Suprapubic skin (tissue), 4 donors: Measurements from ENCODE around the gene LTO1.

Source experiments
- EP300 ChIP-seq: sonication (generic); formaldehyde crosslinking; IDR thresholded peaks from one replicate; pipeline ENCODE4 v1.6.1; 2017; ENCODE audit warnings: antibody characterized with exemption
- POLR2A ChIP-seq, 2 donors: fragments of 450-650 bp; IDR thresholded peaks; one replicate each; pipeline ENCODE4 v1.6.1; 2017; ENCODE audit warnings: antibody characterized with exemption in 2 of 2, mild to moderate bottlenecking in 2 of 2, moderate library complexity in 2 of 2
- POLR2AphosphoS5 ChIP-seq, 3 donors: sonication (generic); formaldehyde crosslinking; IDR thresholded peaks; one replicate each; pipeline ENCODE4 v1.6.1; 2017; ENCODE audit warnings: antibody characterized with exemption in 3 of 3
- TF ChIP-seq, protein P1 (sequence below), 2 donors: fragments of 200-600 bp in 1 of 2; fragments of 450-650 bp in 1 of 2; sonication (generic) in 1 of 2; IDR thresholded peaks; one replicate each; pipeline ENCODE4 v1.5.1; 2016 to 2019; ENCODE audit warnings: antibody characterized with exemption in 2 of 2, mild to moderate bottlenecking in 1 of 2, moderate library complexity in 1 of 2

DNA sequence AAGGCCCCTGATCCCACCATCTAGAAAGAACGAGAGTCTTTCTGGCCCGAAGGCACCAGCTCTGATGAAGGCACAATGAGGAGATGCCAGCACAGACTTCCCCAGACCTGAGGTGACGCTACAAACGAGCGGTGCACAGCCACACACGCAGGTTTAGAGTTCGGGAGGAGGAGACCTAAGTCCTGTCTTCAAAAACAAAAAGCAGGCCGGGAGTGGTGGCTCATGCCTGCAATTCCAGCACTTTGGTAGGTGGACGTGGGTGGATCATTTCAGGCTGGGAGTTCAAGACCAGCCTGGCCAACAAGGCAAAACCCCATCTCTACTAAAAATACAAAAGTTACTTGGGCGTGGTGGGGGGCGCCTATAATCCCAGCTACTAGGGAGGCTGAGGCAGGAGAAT is 9.5 kb downstream of the LTO1 start:
- TF ChIP-seq, protein P1, sequence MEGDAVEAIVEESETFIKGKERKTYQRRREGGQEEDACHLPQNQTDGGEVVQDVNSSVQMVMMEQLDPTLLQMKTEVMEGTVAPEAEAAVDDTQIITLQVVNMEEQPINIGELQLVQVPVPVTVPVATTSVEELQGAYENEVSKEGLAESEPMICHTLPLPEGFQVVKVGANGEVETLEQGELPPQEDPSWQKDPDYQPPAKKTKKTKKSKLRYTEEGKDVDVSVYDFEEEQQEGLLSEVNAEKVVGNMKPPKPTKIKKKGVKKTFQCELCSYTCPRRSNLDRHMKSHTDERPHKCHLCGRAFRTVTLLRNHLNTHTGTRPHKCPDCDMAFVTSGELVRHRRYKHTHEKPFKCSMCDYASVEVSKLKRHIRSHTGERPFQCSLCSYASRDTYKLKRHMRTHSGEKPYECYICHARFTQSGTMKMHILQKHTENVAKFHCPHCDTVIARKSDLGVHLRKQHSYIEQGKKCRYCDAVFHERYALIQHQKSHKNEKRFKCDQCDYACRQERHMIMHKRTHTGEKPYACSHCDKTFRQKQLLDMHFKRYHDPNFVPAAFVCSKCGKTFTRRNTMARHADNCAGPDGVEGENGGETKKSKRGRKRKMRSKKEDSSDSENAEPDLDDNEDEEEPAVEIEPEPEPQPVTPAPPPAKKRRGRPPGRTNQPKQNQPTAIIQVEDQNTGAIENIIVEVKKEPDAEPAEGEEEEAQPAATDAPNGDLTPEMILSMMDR (IDR thresholded peaks at IDR 0.05) = no peak
- TF ChIP-seq POLR2A (IDR thresholded peaks at IDR 0.05) = no peak
- no peak for TF ChIP-seq POLR2AphosphoS5 (IDR thresholded peaks at IDR 0.05)
- no peak for TF ChIP-seq EP300
